Activated CD4-positive, CD25-positive, alpha-beta regulatory T cell treated with anti-CD3 and anti-CD28 coated beads, Interleukin-2, amount 50 U/mL, for 16 hours (primary cell): Measurements from ENCODE around the gene ZBTB9.

Source experiments
- DNase-seq: peaks from one replicate; pipeline ENCODE4 v3.0.0-alpha.2; 2020; ENCODE audit warnings: low read depth, low spot score

The ZBTB9 gene

GRCh38 chr6:33418690-33419291 lies 35.6 kb upstream of the ZBTB9 start:
- no peak for DNase-seq

GRCh38 chr6:33419580-33420490 lies 34.5 kb upstream of the ZBTB9 start, which contains the start of gene SYNGAP1:
Gene SYNGAP1 (plus strand): TSS chr6:33420065. CDS start chr6:33420265, 200 bp downstream.
- no peak for DNase-seq

GRCh38 chr6:33420491-33421343 lies 33.7 kb upstream of the ZBTB9 start:
- DNase-seq: no peak

GRCh38 chr6:33421344-33421643 lies 33.1 kb upstream of the ZBTB9 start:
- no peak for DNase-seq

- no peak for DNase-seq
Observed at GRCh38 chr6:33423777-33424176, 30.6 kb upstream of the ZBTB9 start.

GRCh38 chr6:33424855-33425667 lies 29.3 kb upstream of the ZBTB9 start:
- no peak for DNase-seq

- DNase-seq: peak; percentile 57
Observed at GRCh38 chr6:33425668-33426577, 28.5 kb upstream of the ZBTB9 start.

- DNase-seq: no peak
Observed at GRCh38 chr6:33426590-33427511, 27.5 kb upstream of the ZBTB9 start.

GRCh38 chr6:33427585-33428223 lies 26.7 kb upstream of the ZBTB9 start:
- DNase-seq: no peak

GRCh38 chr6:33428224-33428965 lies 26.0 kb upstream of the ZBTB9 start:
- no peak for DNase-seq

- no peak for DNase-seq
Observed at GRCh38 chr6:33428966-33429749, 25.2 kb upstream of the ZBTB9 start.

- no peak for DNase-seq
Observed at GRCh38 chr6:33429750-33430052, 24.7 kb upstream of the ZBTB9 start.

GRCh38 chr6:33430334-33430733 lies 24.0 kb upstream of the ZBTB9 start:
- no peak for DNase-seq

GRCh38 chr6:33430991-33431879 lies 23.1 kb upstream of the ZBTB9 start:
- peak; percentile 70 for DNase-seq

GRCh38 chr6:33431880-33432541 lies 22.4 kb upstream of the ZBTB9 start:
- DNase-seq: no peak

- no peak for DNase-seq
Observed at GRCh38 chr6:33432546-33432945, 21.8 kb upstream of the ZBTB9 start.
